NK-92 (cell line): ENCODE measurements around the gene SCARB1.

Source experiments
- DNase-seq: peaks from one replicate; lab custom pipeline; 2025; ENCODE audit not compliant: unreplicated experiment; lab: John Stamatoyannopoulos, UW

SCARB1 gene

DNA sequence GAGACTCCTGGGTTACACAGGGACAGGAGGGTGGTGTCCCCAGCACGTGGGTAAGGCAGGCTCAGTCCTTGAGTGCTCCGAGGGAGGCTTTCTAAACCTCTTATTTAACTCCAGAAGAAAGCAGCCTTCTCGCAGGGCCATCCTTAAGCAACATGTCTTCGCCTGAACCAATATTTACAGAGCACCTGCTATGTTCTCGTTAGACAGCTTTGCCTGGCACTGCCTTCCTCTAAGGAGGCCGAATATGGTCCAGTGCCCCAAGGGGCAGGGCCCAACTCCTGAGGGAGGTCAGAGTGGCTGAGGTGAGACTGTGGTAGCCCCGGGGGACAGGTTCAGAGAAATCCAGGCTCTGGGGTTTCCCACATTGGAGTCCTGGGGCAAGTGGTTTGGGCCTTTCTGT is 2.1 kb upstream of the SCARB1 start:
- DNase-seq = no peak

- DNase-seq = no peak
Observed at GRCh38 chr12:124864326-124864752, 675 bp upstream of the SCARB1 start.

DNA sequence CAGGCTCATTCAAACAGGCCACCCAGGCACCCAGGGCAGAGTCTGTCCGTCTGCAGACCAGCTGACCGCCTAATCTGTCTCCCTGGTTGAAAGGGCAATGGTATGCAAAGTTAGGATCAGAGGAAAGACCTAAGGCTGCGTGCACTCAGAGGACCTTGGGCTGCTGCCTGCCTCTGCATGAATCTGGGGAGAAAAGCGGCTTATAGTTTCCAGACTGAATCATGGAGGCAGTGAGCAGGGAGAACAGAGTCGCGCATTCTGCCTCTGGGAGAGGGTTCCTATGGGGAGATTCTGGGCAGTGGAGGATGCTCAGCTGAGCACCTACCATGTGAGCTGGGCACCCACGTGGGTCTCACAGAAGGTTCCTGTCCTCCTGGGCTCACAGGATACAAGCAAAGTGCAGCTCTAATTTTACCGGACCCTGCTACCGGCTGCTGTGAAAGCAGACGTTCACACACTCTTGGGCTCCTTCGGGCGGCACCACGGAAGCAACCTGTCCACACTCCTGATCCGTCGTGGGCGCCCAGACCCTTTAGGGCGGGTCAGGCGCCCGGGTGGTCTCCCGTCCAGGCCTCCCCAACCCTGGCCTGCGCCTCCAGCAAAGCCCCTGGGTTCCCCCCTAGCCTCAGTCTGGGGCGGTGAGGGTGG is 772 bp downstream of the SCARB1 start:
- DNase-seq = no peak

- no peak for DNase-seq
Observed at GRCh38 chr12:124861898-124862676, 1.6 kb downstream of the SCARB1 start.

- no peak for DNase-seq
Observed at GRCh38 chr12:124861492-124861891, 2.2 kb downstream of the SCARB1 start.

DNA sequence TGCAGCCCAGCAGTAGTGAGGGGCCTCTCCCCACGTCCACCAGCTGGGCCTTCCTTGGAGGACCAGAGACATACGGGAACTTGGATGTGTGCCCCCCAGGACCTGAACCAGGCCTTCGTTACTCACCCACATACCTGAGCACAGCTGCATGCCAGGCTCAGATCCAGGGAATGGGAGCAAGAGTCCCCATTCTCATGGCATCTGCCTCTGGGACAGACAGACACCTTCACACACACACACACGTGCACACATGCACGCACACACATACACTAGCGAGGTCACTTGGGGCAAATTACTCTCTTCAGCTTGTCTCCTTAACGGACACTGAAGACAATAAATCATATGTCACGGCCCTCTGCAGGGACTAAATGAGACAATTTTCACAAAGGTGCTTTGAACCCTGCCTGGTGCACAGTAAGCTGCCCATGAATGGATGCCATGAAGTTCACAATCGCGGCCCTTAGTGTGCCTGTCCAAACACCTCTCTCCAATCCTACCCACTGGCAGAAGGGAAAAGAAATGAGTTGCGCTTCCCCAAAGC is 5.7 kb downstream of the SCARB1 start:
- DNase-seq = no peak

DNA sequence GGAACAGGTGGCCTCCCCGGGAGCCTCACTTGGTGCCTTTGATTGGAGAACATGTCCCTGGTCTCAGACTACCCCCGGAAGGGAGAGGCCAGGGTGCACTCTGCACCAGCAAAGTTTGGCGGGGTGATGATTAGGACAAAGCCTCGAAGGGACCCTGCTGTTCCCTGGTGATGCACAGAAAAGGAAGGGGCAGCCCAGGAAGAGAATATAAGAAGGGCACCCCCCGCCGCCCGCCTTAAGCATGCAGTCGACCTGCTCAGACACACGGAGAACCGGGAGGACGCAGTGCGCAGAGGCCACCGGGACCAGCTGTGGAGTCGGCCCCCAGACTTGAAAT is 6.9 kb downstream of the SCARB1 start:
- no peak for DNase-seq

- DNase-seq = no peak
Observed at GRCh38 chr12:124856132-124856841, 7.4 kb downstream of the SCARB1 start.

GRCh38 chr12:124855275-124855957 is 8.2 kb downstream of the SCARB1 start:
- no peak for DNase-seq

DNA sequence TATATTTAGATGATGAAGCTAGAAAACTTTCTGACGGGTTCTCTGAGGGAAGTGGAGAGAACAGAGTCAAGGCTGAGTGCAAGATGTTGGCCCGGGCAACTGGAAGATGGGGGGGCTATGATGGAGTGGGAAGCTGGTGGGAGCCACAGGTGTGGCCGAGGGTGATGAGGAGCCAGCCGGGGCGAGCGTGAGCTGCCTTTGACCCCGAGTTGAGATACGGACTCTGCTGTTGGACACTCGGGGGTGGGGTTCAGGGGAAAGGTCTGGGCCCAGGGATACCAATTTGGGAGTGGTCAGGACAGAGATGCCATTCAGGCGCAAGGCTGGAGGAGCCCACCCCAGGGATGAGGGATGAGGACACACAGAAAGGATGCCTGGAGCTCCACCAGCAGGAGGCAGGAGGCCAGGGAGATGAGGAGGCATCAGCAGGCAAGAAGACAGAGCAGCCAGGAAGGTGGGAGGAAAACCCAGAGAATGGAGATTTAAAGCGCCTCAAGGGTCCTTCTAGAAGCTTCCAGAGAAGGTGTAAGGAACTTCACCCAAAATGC is 9.0 kb downstream of the SCARB1 start:
- no peak for DNase-seq

- DNase-seq = no peak
Observed at GRCh38 chr12:124853781-124854636, 9.7 kb downstream of the SCARB1 start.

- DNase-seq = no peak
Observed at GRCh38 chr12:124852911-124853427, 10.7 kb downstream of the SCARB1 start.

GRCh38 chr12:124852329-124852831 is 11.3 kb downstream of the SCARB1 start:
- no peak for DNase-seq

GRCh38 chr12:124851342-124851741 is 12.3 kb downstream of the SCARB1 start:
- no peak for DNase-seq

DNA sequence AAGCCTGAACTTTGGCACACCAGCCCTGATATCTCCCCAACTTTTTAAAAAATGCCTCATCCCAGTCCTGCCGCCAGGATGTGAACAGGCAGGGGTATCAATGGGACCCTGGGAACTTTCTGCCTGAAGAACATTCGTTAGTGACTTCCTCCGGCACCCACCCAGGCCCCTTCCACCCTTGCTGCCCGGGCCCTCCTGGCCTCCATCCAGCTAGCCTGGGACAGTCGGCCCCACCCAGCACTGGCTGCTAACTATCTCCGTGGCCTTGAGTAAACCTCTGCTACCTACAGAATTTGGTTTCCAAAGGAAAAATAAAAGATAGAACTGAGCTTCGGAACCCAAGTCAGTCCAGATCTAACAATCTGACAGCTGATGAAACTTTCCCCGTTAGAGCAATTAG is 14.3 kb downstream of the SCARB1 start:
- DNase-seq = no peak

DNA sequence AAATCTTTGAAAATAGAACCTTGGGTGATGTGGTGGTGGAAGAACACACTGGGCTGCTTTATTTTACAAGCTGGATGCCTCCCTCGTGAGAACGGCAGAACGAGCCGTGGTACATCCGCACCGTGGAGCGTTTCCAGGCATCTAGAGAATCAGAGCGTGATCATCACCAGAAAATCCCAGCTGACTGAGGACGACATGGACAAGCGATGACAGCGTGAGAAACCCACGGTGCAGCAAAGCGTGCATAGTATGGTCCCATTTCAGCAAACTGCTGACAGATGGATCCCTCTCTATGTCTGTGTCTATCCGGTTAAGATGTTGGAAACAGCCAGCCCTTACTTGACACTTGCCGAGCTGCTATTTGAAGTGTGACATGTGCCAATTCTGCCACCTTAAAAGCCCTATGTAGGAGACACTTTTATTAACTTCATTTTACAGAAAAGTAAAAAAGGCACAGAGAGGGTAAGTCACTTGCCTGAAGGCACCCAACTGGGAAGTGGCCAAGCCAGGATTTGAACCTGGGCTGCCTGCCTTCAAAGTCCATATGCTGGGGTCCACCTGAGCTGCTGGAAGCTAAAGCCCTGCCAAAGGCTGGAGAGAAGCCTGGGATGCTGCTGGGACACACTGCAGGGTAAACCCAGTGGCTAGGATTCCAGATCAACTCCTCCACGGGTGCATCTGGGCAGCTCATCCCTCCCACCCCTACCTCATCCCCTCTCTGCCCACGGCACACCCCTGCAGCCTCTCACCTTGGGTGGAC is 14.9 kb downstream of the SCARB1 start:
- DNase-seq = no peak

GRCh38 chr12:124847113-124848074 is 16.3 kb downstream of the SCARB1 start:
- DNase-seq = no peak
